GM21825 (cell line): Measurements from ENCODE around the gene ZNF780A.
A peak's percentile ranks its signal among the peaks of the same experiment; 100 is the strongest.
"Not testable (repeated sequence)": the region's sequence is repeated elsewhere in the genome, so short reads cannot be mapped to it uniquely, and the experiment has no call there.

ENCODE experiments used
- ATAC-seq: cut with Tn5 transposase; IDR thresholded peaks from one replicate; pipeline ENCODE4 v1.9.1; 2021; ENCODE audit warnings: mild to moderate bottlenecking, moderate library complexity; ENCODE audit not compliant: unreplicated experiment

ZNF780A gene

DNA sequence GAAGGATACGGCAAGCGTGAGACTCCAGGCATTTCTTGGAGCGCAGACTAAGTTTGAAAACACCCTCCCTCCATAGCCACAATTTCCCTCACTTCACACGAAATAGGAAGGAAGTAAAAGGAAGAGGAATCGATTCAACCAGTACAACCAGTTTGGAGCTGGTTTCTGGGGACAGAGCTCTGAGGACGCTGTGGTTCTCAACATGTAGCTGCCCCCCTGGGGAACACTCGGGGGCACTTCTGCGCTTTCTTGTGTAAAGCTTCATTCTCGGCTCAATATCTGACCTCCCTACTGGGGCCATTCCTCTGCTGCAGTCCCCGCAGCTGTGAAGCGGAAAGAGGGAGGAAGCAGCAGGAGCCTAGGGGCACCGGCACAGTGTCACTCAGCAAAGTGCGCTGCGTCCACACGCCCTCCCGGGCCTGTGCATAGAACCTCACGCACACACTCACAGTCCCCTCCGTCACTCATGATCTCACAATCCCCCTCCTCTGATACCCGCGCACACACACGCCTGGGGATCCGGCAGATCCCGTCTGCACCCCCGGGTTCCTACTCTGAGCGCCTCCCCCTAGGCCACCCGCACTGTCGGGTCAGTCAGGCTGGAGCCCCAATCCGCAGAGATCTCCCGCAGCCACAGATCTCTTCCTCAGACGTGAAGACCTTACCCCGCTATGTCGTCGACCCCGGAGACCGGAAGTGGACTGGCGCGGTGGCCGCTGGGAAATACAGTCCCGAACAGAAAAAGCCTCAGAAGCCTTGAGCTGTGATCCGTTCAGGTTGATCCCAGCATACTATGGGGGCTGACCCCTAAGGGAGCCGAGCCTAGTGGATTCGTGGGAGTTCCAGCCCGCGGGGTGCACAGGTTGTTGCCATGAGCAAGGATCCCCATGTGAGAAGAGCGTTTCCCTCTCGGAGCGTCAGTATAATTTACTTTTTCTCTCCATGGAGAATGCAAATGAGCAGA is at the start of gene ZNF780A:
Gene ZNF780A, minus strand, starts transcription at position 703 of the 964 bp plus-strand sequence. CDS start 6,190 bp downstream, outside the sequence.
- peak; percentile 84 for ATAC-seq

- no peak for ATAC-seq
These were observed 49.0 kb upstream of the ZNF780A start for GRCh38 chr19:40139533-40140287.

DNA sequence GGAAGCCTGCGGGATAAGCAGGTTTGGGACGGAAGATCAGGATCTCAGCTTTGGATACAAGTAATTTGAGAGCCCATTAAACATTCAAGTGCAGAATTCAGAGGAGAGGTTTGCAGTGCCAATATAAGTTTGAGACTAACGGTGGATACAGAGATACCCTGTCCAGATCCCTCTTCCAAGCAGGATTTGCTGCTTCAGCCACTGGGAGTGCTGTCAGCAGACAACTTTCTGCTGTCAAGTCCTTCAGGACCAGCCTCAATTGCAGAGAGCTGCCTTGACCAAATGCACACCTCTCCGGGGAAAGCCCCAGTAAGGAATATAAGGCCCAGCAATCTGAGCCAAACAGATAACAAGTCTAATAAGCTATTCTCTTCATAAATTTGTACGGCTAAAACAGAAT is 46.1 kb upstream of the ZNF780A start:
- no peak for ATAC-seq

DNA sequence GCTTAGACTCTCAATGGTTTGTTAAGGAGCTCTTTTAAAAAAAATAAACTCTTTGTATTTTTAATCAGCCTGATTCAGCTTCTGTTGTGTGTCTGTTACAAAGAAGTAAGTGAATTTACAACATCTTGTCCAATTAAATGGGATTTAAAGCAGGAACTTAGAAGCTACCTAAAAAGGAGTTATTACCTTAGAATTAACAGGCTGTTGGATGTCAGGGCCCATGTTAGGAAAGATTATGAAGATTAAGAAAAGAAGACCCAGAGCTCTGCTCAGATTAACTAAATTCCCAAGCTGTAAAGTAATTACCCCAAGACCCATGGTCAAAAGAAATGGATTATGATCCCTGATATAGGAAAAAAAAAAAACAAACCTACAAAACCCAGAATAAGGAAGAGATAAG is 44.1 kb upstream of the ZNF780A start:
- no peak for ATAC-seq

DNA sequence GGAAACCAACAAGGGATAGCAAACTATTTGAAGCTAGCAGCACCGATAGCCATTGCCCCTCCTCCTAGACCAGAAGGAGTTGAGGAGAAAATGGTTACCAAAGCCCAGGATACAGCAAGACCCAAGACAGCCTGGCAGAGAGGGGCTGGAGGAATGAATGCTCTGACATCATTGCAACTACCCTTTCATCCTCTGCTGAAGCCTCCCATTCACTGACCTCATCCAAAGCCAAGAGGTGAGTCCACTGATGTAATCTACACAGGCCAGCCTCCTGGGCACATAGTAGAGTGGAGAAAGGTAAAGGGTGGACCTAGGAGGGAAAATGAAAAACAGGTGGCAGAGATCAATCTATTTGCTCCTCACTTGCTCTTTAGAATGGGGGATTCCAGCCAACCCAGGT is 42.7 kb upstream of the ZNF780A start:
- ATAC-seq: no peak

GRCh38 chr19:40130013-40130412 is 39.3 kb upstream of the ZNF780A start:
- no peak for ATAC-seq

DNA sequence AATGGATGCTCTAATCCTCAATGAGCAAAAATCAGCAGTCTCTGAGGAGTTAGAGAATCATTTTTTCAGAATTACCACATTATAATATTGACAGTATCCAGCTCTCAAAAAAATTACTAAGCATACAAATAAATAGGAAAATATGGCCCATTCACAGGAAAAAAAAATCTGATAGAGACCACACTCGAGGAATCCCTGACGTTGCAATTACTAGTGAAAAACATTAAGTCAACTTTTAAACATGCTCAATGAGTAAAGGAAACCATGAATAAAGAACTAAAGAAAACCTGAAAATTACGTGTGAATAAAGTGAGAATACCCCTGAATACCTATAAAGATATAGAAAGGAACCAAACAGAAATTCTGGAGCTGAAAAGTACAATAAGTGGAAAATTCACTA is 38.7 kb upstream of the ZNF780A start:
- no peak for ATAC-seq

DNA sequence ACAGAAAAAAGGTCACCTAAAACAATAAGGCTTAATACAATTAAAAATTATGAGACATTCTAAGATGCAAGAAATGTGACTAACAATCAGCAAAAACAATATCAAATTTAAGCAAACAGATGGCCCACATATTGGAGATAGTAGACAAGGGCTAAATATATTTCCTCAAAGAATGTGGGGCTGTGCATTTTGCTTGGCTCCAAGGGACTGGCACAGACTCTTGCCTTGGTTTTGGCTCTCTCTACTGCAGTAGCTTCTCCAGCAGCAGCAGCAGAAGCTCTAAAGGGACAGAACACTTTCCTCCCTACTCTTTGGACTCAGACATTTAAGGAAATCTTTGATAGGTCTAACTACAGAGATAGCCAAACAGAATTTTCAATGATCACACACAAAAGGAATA is 38.2 kb upstream of the ZNF780A start:
- ATAC-seq: no peak

GRCh38 chr19:40119380-40119779 is 28.6 kb upstream of the ZNF780A start:
- no peak for ATAC-seq

DNA sequence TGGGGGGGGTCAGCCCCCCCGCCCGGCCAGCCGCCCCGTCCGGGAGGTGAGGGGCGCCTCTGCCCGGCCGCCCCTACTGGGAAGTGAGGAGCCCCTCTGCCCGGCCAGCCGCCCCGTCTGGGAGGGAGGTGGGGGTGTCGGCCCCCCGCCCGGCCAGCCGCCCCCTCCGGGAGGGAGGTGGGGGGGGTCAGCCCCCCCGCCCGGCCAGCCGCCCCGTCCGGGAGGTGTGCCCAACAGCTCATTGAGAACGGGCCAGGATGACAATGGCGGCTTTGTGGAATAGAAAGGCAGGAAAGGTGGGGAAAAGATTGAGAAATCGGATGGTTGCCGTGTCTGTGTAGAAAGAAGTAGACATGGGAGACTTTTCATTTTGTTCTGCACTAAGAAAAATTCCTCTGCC is 27.9 kb upstream of the ZNF780A start:
- ATAC-seq: not testable (repeated sequence)

GRCh38 chr19:40116075-40116474 is 25.3 kb upstream of the ZNF780A start:
- no peak for ATAC-seq

- not testable (repeated sequence) for ATAC-seq
These were observed 23.4 kb upstream of the ZNF780A start for GRCh38 chr19:40114119-40114518.

- ATAC-seq: not testable (repeated sequence)
These were observed 21.5 kb upstream of the ZNF780A start for GRCh38 chr19:40112271-40112670.

DNA sequence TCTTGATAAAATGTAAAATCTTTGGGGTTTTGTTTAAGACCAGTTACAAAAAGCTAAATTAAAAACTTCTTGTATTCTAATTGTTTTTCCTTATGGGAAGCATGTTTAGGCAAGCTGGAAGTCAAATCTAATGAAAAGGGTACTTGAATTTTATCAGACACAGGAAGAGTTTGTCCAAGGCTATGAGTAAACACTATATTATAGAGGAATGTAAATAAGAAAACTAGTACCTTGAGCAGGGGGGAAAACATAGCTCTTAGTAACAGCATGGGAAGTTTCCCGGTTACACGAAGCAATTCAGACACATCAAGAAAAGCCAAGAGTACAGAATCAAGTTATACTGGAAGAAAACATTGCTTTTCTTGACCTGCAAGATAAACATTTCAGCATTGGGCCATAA is 19.8 kb upstream of the ZNF780A start:
- no peak for ATAC-seq

DNA sequence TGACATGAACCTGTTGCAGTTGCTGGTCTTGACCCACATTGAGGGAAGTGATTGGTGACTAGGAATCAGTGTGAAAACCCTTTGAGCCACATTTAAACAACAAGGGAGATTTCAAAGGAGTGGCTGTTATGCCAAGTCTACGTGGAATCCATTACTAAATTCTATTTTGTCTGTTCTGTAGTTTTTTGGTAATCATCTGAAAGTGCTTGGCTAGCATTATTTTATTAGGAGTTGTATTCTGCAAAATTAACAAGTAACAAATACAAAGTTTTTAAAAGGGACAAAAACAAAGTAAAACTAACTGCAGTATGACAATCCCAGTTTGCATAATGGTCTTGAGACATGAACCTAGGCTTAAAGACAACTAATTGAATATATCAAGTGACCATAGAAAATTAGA is 14.0 kb upstream of the ZNF780A start:
- ATAC-seq: no peak

GRCh38 chr19:40103600-40103999 is 12.9 kb upstream of the ZNF780A start:
- ATAC-seq: no peak

- ATAC-seq: no peak
These were observed 11.1 kb upstream of the ZNF780A start for GRCh38 chr19:40101813-40102212.

DNA sequence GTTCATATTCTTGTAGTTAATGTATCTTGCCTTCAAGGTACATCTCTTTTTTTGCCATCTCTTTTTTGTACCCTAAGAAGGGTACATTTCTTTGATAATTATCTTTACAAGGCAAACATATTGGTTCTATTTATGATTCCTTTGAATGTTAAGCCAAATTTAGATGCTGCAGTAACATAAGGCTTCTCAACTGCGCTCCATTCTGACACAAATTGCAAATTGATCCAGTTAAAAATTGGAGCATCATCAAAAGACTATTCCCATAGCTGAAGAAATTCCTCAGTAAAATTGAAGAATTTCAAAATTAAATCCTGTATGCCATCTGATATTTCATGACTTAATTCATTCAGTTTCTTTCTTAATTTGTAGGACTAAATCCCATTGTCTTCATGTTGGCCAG is 2.7 kb upstream of the ZNF780A start:
- ATAC-seq: no peak

DNA sequence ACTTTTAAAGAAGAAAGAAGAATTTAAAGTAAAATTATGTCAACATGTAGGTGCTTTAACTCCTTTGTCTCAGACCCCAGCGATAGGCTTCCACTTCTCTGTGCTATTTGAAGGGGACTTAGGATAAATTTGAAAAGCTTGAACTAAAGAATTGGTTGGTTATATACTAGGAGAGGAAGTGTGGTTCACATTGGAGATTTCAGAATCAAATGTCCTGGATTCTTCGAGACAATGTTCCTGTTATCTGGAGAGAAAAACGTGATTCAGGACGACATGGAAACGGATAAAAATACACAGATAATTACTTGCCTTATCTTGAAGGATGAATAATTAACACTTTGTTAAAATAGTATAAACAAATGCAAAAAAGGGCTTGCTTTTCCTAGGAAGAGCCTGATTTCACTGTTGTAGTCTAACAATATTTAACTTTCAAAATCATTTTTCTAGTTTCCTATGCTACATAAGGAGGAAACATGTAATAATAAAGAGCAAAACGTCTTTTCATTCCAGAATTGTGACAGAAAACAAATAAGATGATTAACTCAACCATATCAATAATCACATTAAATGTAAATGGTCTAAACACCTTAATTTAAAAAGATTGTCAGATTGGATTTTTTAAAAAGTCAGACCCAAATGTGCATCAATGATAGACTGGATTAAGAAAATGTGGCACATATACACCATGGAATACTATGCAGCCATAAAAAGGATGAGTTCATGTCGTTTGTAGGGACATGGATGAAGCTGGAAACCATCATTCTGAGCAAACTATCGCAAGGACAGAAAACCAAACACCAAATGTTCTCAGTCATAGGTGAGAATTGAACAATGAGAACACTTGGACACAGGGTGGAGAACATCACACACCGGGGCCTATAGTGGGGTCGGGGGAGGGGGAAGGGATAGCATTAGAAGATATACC is 724 bp upstream of the ZNF780A start:
- ATAC-seq: no peak

DNA sequence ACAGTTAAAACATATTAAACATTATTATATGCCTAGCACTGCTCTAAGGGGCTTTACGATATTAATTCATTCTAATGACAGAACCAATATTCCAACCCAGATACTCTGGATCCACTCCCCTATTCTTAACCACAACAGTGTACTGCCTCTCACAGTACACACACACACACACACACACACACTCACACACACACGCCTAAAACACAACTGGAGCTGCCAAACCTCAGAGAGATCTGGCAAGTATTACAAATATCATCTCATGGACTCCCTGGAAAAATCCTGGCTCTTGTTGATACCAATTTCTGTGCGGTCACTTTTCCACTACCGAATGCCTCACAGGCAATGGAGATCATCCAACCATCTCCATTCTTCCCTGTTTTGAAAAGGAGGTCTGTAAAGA is 1.3 kb downstream of the ZNF780A start:
- ATAC-seq: no peak
